HepG2 (cell line): Measurements from ENCODE around the gene CPNE1. TPM values are rescaled to one million over a fixed set of nuclear protein-coding genes. Genes with fewer than 3 reads are reported as not detected.

ENCODE experiments used
- CBX2 ChIP-seq, 2 experiments: fragments of 200-600 bp in 1 of 2; sonication (generic); formaldehyde crosslinking in 1 of 2; IDR thresholded peaks; 2 replicates each; pipeline versions ENCODE4 v1.7.0 to v1.8.1; 2018 to 2022; ENCODE audit warnings: low read depth in 2 of 2, low read length in 1 of 2, mild to moderate bottlenecking in 1 of 2, missing genetic modification reagents in 1 of 2
- CENPX ChIP-seq: sonication (generic); formaldehyde crosslinking; IDR thresholded peaks from 2 replicates; pipeline ENCODE4 v1.9.0; 2021; ENCODE audit warnings: mild to moderate bottlenecking, missing genetic modification reagents, moderate library complexity
- CHCHD3 ChIP-seq: sonication (generic); formaldehyde crosslinking; IDR thresholded peaks from 2 replicates; pipeline ENCODE4 v1.8.0; 2022; ENCODE audit warnings: mild to moderate bottlenecking, missing genetic modification reagents, moderate library complexity
- DR1 ChIP-seq: sonication (generic); formaldehyde crosslinking; IDR thresholded peaks from 2 replicates; pipeline ENCODE4 v1.8.0; 2021; ENCODE audit warnings: mild to moderate bottlenecking, missing genetic modification reagents, inconsistent platforms
- E2F1 ChIP-seq: sonication (generic); formaldehyde crosslinking; IDR thresholded peaks from 2 replicates; pipeline ENCODE4 v1.5.0; 2020; ENCODE audit warnings: missing genetic modification reagents
- FOXO4 ChIP-seq: sonication (generic); formaldehyde crosslinking; conservative IDR thresholded peaks from 2 replicates; pipeline ENCODE4 v1.8.1; 2023; ENCODE audit warnings: missing genetic modification reagents
- JUNB ChIP-seq: sonication (generic); formaldehyde crosslinking; IDR thresholded peaks from 2 replicates; pipeline ENCODE4 v1.8.0; 2022; ENCODE audit warnings: missing genetic modification reagents, mild to moderate bottlenecking, borderline replicate concordance
- KDM1A ChIP-seq: IDR thresholded peaks from 2 replicates; pipeline ENCODE4 v1.6.1; 2016; ENCODE audit warnings: missing compliant biosample characterization
- KLF11 ChIP-seq: IDR thresholded peaks from 2 replicates; pipeline ENCODE4 v1.6.1; 2016; ENCODE audit warnings: missing compliant biosample characterization
- LBX2 ChIP-seq: sonication (generic); formaldehyde crosslinking; IDR thresholded peaks from 2 replicates; pipeline ENCODE4 v1.5.0; 2020; ENCODE audit warnings: missing genetic modification reagents, mild to moderate bottlenecking, borderline replicate concordance
- MED8 ChIP-seq: sonication (generic); formaldehyde crosslinking; IDR thresholded peaks from 2 replicates; pipeline ENCODE4 v1.8.1; 2023; ENCODE audit warnings: mild to moderate bottlenecking, missing genetic modification reagents; ENCODE audit not compliant: insufficient replicate concordance
- MXD4 ChIP-seq: IDR thresholded peaks from 2 replicates; pipeline ENCODE4 v1.6.1; 2016; ENCODE audit warnings: mild to moderate bottlenecking, missing biosample characterization, missing genetic modification reagents
- PLRG1 ChIP-seq: fragments of 450-650 bp; conservative IDR thresholded peaks from 2 replicates; pipeline ENCODE4 v1.6.1; 2016
- SKI ChIP-seq: fragments of 450-650 bp; IDR thresholded peaks from one replicate; pipeline ENCODE4 v1.6.1; 2018; ENCODE audit warnings: mild to moderate bottlenecking; ENCODE audit not compliant: partially characterized antibody
- SNAI1 ChIP-seq: sonication (generic); formaldehyde crosslinking; IDR thresholded peaks from 2 replicates; pipeline ENCODE4 v1.5.0; 2020; ENCODE audit warnings: mild to moderate bottlenecking, missing genetic modification reagents, borderline replicate concordance
- TOE1 ChIP-seq: sonication (generic); formaldehyde crosslinking; IDR thresholded peaks from 2 replicates; pipeline ENCODE4 v1.4.0; 2020; ENCODE audit warnings: mild to moderate bottlenecking, missing genetic modification reagents
- ZBTB42 ChIP-seq: sonication (generic); formaldehyde crosslinking; IDR thresholded peaks from 2 replicates; pipeline ENCODE4 v1.5.0; 2020; ENCODE audit warnings: mild to moderate bottlenecking, missing genetic modification reagents
- ZFP91 ChIP-seq: sonication (generic); formaldehyde crosslinking; IDR thresholded peaks from 2 replicates; pipeline ENCODE4 v1.9.0; 2022; ENCODE audit warnings: missing genetic modification reagents, mild to moderate bottlenecking, borderline replicate concordance
- ZIK1 ChIP-seq: sonication (generic); formaldehyde crosslinking; IDR thresholded peaks from 2 replicates; pipeline ENCODE4 v1.5.0; 2020; ENCODE audit warnings: mild to moderate bottlenecking, low read depth, missing genetic modification reagents, borderline replicate concordance
- ZNF232 ChIP-seq: sonication (generic); formaldehyde crosslinking; IDR thresholded peaks from 2 replicates; pipeline ENCODE4 v1.4.0; 2020; ENCODE audit warnings: missing genetic modification reagents, borderline replicate concordance
- polyA plus RNA-seq, 8 experiments: library from polyadenylated mRNA; depleted of rRNA in 3 of 8; stranded (reverse) in 7 of 8; unstranded in 1 of 8; fragments of >200 nt; fragmentation: Illumina TruSeq in 4 of 8; extraction: Trizol in 4 of 8; gene quantifications; 2 replicates each; pipeline versions ENCODE4 v1.2.1 to v1.2.3, GENCODE V29; 2011 to 2016; ENCODE audit warnings: low read depth in 4 of 8, missing spikeins in 1 of 8, mixed read lengths in 1 of 8; ENCODE audit not compliant: insufficient read depth in 1 of 8
- total RNA-seq, 5 experiments: library from RNA; depleted of rRNA; stranded (reverse); fragments of >200 nt; fragmentation: Illumina TruSeq; extraction: Trizol; gene quantifications; 2 replicates each; pipeline ENCODE4 v1.2.3, GENCODE V29; 2016; ENCODE audit warnings: low read depth in 1 of 5
- TF ChIP-seq, protein P1 (sequence below): sonication (generic); formaldehyde crosslinking; IDR thresholded peaks from 2 replicates; pipeline ENCODE4 v1.8.1; 2023; ENCODE audit warnings: mild to moderate bottlenecking, missing genetic modification reagents
- TF ChIP-seq, protein P2 (sequence below): sonication (generic); formaldehyde crosslinking; IDR thresholded peaks from 2 replicates; pipeline ENCODE4 v1.8.0; 2023; ENCODE audit warnings: mild to moderate bottlenecking, missing genetic modification reagents

Gene CPNE1
- total and polyA plus RNA-seq, 2 of the 13 experiments (the other 11 are each of a cell fraction or from before 2014, with no cell fraction given), result 408 to 431 TPM

DNA sequence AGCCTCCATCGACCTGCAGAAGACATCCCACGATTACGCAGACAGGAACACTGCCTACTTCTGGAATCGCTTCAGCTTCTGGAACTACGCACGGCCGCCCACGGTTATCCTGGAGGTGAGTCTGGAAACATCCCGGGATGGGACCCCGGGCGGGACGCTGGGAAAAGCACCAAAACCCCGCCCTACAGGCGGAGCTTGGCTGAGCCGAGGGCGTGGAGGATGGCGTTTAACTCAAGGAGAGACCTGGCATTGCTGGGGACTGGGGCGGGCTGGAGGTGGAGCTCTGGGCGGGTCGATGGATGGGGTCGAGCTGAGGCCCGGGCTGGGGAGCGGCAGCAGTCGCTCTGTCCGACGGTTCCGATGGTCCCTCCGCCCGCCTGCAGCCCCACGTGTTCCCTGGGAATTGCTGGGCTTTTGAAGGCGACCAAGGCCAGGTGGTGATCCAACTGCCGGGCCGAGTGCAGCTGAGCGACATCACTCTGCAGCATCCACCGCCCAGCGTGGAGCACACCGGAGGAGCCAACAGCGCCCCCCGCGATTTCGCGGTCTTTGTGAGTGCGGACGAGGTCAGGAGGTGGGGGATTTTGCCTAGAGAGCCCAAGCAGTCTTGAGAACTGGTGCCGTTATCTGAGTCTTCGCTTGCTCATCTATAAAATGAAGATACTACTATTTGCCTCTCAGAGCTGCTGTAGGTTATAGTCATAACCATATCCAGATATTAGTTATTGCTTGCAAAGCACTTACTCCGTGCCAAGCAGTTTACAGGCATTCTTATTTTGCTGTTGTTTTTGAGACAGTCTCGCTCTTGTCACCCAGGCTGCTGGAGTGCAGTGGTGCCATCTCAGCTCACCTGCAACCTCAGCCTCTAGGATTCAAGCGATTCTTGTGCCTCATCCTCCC, 45.3 kb downstream of the CPNE1 start (continued):
- TF ChIP-seq TOE1 (0 out of 2 replicates have a peak, but pooled peaks have one; percentile 75), MED8 (CRISPR knock-in tag) (no peak), ZBTB42 (CRISPR knock-in tag) (peak; percentile 86; the same call in 1 of the 2 replicates), MXD4 (CRISPR knock-in tag) (peak; percentile 98), DR1 (CRISPR knock-in tag) (peak; percentile 79), ZFP91 (peak; percentile 91), PLRG1 (no peak), CENPX (CRISPR knock-in tag) (no peak), ZIK1 (CRISPR knock-in tag) (peak; percentile 93), SNAI1 (CRISPR knock-in tag) (peak; percentile 84; the same call in 1 of the 2 replicates), JUNB (CRISPR knock-in tag) (no peak), KLF11 (CRISPR knock-in tag) (peak; percentile 93; the same call in 1 of the 2 replicates), SKI (peak; percentile 41), CBX2 (IDR thresholded peaks at IDR 0.05; ENCODE audit: low read depth, low read length) (no peak), CBX2 (CRISPR knock-in tag; IDR thresholded peaks at IDR 0.05; ENCODE audit: low read depth) (no peak), ZNF232 (CRISPR knock-in tag) (peak; percentile 67; the same call in 1 of the 2 replicates), FOXO4 (CRISPR knock-in tag) (peak; percentile 97; the same call in 1 of the 2 replicates), E2F1 (CRISPR knock-in tag) (peak; percentile 88), CHCHD3 (no peak; the same call in 1 of the 2 replicates), LBX2 (peak; percentile 63), KDM1A (CRISPR knock-in tag) (peak; percentile 88)
- TF ChIP-seq, protein P1, sequence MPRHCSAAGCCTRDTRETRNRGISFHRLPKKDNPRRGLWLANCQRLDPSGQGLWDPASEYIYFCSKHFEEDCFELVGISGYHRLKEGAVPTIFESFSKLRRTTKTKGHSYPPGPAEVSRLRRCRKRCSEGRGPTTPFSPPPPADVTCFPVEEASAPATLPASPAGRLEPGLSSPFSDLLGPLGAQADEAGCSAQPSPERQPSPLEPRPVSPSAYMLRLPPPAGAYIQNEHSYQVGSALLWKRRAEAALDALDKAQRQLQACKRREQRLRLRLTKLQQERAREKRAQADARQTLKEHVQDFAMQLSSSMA (CRISPR knock-in tag), result peak; percentile 94
- TF ChIP-seq, protein P2, sequence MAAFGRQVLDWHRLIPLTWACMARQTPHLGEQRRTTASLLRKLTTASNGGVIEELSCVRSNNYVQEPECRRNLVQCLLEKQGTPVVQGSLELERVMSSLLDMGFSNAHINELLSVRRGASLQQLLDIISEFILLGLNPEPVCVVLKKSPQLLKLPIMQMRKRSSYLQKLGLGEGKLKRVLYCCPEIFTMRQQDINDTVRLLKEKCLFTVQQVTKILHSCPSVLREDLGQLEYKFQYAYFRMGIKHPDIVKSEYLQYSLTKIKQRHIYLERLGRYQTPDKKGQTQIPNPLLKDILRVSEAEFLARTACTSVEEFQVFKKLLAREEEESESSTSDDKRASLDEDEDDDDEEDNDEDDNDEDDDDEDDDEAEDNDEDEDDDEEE, result peak; percentile 86; the same call in 1 of the 2 replicates
